ENCODE results near the gene CPZ.

DNA sequence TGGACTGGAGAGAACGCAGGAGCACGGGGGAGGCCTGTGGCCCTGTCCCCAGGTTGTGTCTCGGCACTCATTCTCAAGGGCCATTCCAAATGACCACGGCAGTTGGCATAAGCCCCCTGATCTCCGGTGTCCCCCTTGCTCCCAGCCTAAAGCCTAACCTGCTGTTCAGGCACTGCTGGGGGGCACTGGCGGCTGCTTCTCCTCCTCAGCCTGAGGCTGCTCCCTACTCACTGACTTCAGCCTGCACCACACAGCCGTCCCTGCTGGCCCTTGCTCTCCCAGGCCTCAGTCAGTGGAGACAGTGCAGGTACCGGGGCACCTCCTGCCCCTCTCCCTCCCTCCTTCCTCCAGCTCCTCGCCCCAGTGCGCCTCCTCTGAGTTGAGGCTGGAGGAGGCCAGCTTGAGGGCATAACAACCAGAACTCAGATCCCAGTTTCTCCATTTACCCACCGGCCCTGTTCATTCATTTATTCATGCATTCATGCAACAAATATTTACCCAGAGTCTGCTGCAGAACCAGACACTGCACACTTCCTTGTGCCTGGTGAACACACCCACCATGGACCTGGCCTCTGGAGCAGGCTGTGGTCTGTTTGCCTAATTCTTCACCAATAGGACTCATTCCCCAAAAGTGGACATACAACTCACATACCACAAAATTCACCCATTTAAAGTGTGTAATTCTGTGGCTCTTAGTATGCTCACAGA is 65.0 kb downstream of the CPZ start:
- TF ChIP-seq SP1 (IDR thresholded peaks at IDR 0.05) (no peak), TARDBP (IDR thresholded peaks at IDR 0.05) (no peak), FOXA1 (IDR thresholded peaks at IDR 0.05) (no peak), BHLHE40 (IDR thresholded peaks at IDR 0.05; ENCODE audit: borderline replicate concordance) (no peak)
- TF ChIP-seq, protein P1, sequence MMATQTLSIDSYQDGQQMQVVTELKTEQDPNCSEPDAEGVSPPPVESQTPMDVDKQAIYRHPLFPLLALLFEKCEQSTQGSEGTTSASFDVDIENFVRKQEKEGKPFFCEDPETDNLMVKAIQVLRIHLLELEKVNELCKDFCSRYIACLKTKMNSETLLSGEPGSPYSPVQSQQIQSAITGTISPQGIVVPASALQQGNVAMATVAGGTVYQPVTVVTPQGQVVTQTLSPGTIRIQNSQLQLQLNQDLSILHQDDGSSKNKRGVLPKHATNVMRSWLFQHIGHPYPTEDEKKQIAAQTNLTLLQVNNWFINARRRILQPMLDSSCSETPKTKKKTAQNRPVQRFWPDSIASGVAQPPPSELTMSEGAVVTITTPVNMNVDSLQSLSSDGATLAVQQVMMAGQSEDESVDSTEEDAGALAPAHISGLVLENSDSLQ (IDR thresholded peaks at IDR 0.05): no peak
